HEK293T (cell line): ENCODE measurements around the gene NAMPT.

Experiments
- FOXA1 ChIP-seq: fragments of 450-650 bp; IDR thresholded peaks from 2 replicates; pipeline ENCODE4 v1.6.1; 2016; ENCODE audit warnings: mild to moderate bottlenecking
- FOXM1 ChIP-seq: fragments of 450-650 bp; IDR thresholded peaks from 2 replicates; pipeline ENCODE4 v1.6.1; 2017; ENCODE audit warnings: mild to moderate bottlenecking, borderline replicate concordance
- HDGF ChIP-seq: fragments of 450-650 bp; IDR thresholded peaks from 2 replicates; pipeline ENCODE4 v1.6.1; 2017; ENCODE audit warnings: antibody characterized with exemption, borderline replicate concordance
- NFRKB ChIP-seq: fragments of 450-650 bp; IDR thresholded peaks from 2 replicates; pipeline ENCODE4 v1.6.1; 2016; ENCODE audit warnings: mild to moderate bottlenecking, moderate library complexity
- SP1 ChIP-seq: fragments of 450-650 bp; IDR thresholded peaks from 2 replicates; pipeline ENCODE4 v1.6.1; 2017
- ZNF384 ChIP-seq: fragments of 450-650 bp; IDR thresholded peaks from 2 replicates; pipeline ENCODE4 v1.6.1; 2016

DNA sequence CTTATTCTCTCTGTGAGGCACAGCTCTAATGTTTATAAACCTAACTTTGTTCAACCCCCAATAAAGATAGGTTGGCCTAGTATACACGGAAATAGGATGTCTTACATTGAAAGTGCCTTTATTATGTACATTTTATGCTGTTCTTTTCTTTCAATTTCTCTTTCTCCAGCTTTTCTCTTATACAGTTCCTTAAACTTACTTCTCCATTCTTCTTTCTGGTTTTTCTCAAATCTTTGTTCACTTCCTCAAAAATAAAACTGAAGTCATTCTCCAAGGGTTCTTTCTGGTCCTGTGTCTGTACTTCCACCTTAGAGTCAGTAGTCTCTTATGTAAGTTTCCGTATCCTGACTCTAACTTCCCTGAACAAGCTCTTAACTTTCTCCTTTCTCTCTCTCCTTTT, 29.2 kb upstream of the NAMPT start:
- TF ChIP-seq FOXM1 (no peak), SP1 (no peak), NFRKB (no peak), FOXA1 (no peak), ZNF384 (no peak), HDGF (no peak)
